H9 (cell line): ENCODE data around the gene LENG1. TPM values are rescaled to one million over a fixed set of nuclear protein-coding genes. Genes with fewer than 3 reads are reported as not detected.
A peak's percentile ranks its signal among the peaks of the same experiment; 100 is the strongest.

Source experiments
- DNase-seq: peaks from one replicate; pipeline ENCODE4 v3.0.0-alpha.2; 2017
- H2AFZ ChIP-seq: one replicate; pipeline ENCODE4 v1.6.1; 2013; ENCODE audit warnings: mild to moderate bottlenecking, low read length, control low read depth, moderate library complexity
- H2AK5ac ChIP-seq: 2 replicates; pipeline ENCODE4 v1.6.1; 2013; ENCODE audit warnings: low read length, control low read depth, mixed read lengths; ENCODE audit not compliant: insufficient read length
- H2BK120ac ChIP-seq: one replicate; pipeline ENCODE4 v1.6.1; 2013; ENCODE audit warnings: low read depth, mild to moderate bottlenecking, low read length, control low read depth, inconsistent platforms; ENCODE audit not compliant: poor library complexity, severe bottlenecking
- H2BK12ac ChIP-seq: 2 replicates; pipeline ENCODE4 v1.6.1; 2013; ENCODE audit warnings: low read length, control low read depth, mixed read lengths, low read depth; ENCODE audit not compliant: insufficient read length
- H2BK15ac ChIP-seq: 2 replicates; pipeline ENCODE4 v1.6.1; 2013; ENCODE audit warnings: low read depth, low read length, control low read depth
- H2BK20ac ChIP-seq: one replicate; pipeline ENCODE4 v1.6.1; 2013; ENCODE audit warnings: low read depth, mild to moderate bottlenecking, low read length, control low read depth, inconsistent platforms; ENCODE audit not compliant: poor library complexity, severe bottlenecking
- H2BK5ac ChIP-seq: 2 replicates; pipeline ENCODE4 v1.6.1; 2013; ENCODE audit warnings: low read length, control low read depth, mixed read lengths; ENCODE audit not compliant: insufficient read length
- H3K14ac ChIP-seq: 2 replicates; pipeline ENCODE4 v1.6.1; 2013; ENCODE audit warnings: low read length, control low read depth; ENCODE audit not compliant: insufficient read depth
- H3K18ac ChIP-seq: 2 replicates; pipeline ENCODE4 v1.6.1; 2013; ENCODE audit warnings: low read depth, mild to moderate bottlenecking, mixed read lengths, low read length, control low read depth; ENCODE audit not compliant: insufficient read length
- H3K23ac ChIP-seq: 2 replicates; pipeline ENCODE4 v1.6.1; 2013; ENCODE audit warnings: low read length, control low read depth, mixed read lengths, low read depth; ENCODE audit not compliant: insufficient read length
- H3K23me2 ChIP-seq: 2 replicates; pipeline ENCODE4 v1.6.1; 2013; ENCODE audit warnings: low read depth, mild to moderate bottlenecking, mixed read lengths, low read length, control low read depth; ENCODE audit not compliant: insufficient read length, poor library complexity, severe bottlenecking
- H3K27ac ChIP-seq: 2 replicates; pipeline ENCODE4 v1.5.1; 2013; ENCODE audit warnings: low read length, control low read depth, mixed read lengths, low read depth; ENCODE audit not compliant: insufficient read length
- H3K27me3 ChIP-seq: 2 replicates; pipeline ENCODE4 v1.6.1; 2013; ENCODE audit warnings: low read length, control low read depth, inconsistent platforms; ENCODE audit not compliant: insufficient read depth
- H3K4ac ChIP-seq: 2 replicates; pipeline ENCODE4 v1.6.1; 2013; ENCODE audit warnings: low read depth, mild to moderate bottlenecking, control low read depth, inconsistent platforms, low read length, moderate library complexity
- H3K4me1 ChIP-seq: 2 replicates; pipeline ENCODE4 v1.6.1; 2013; ENCODE audit warnings: low read length, control low read depth, inconsistent platforms; ENCODE audit not compliant: insufficient read depth
- H3K4me2 ChIP-seq: 2 replicates; pipeline ENCODE4 v1.6.1; 2013; ENCODE audit warnings: low read length, control low read depth, mixed read lengths; ENCODE audit not compliant: insufficient read length, insufficient read depth
- H3K56ac ChIP-seq: 2 replicates; pipeline ENCODE4 v1.6.1; 2013; ENCODE audit warnings: low read depth, mild to moderate bottlenecking, mixed read lengths, low read length, control low read depth; ENCODE audit not compliant: insufficient read length
- H3K79me1 ChIP-seq: 2 replicates; pipeline ENCODE4 v1.6.1; 2013; ENCODE audit warnings: low read depth, mild to moderate bottlenecking, moderate library complexity, low read length, control low read depth, inconsistent platforms; ENCODE audit not compliant: insufficient read depth, poor library complexity, severe bottlenecking
- H3K79me2 ChIP-seq: 2 replicates; pipeline ENCODE4 v1.6.1; 2013; ENCODE audit warnings: low read length, control low read depth, inconsistent platforms; ENCODE audit not compliant: insufficient read depth
- H3K9ac ChIP-seq: 2 replicates; pipeline ENCODE4 v1.6.1; 2013; ENCODE audit warnings: low read length, control low read depth, mixed read lengths; ENCODE audit not compliant: insufficient read length; ENCODE audit errors: extremely low read depth
- H3K9me3 ChIP-seq: one replicate; pipeline ENCODE4 v1.6.1; 2013; ENCODE audit warnings: low read depth, low read length, inconsistent platforms; ENCODE audit not compliant: control insufficient read depth
- H3T11ph ChIP-seq: one replicate; pipeline ENCODE4 v1.6.1; 2013; ENCODE audit warnings: mild to moderate bottlenecking, low read length, control low read depth, inconsistent platforms
- H4K20me1 ChIP-seq: one replicate; pipeline ENCODE4 v1.6.1; 2013; ENCODE audit not compliant: control insufficient read depth, insufficient read length, insufficient read depth
- H4K5ac ChIP-seq: 2 replicates; pipeline ENCODE4 v1.6.1; 2013; ENCODE audit warnings: low read depth, mild to moderate bottlenecking, mixed read lengths, low read length, control low read depth; ENCODE audit not compliant: insufficient read length
- H4K8ac ChIP-seq: replicated peaks from 2 replicates; pipeline ENCODE4 v1.6.1; 2013; ENCODE audit warnings: low read length, control low read depth, mixed read lengths, low read depth; ENCODE audit not compliant: insufficient read length
- H4K91ac ChIP-seq: 2 replicates; pipeline ENCODE4 v1.6.1; 2013; ENCODE audit warnings: low read depth, mild to moderate bottlenecking, moderate library complexity, mixed read lengths, low read length, control low read depth; ENCODE audit not compliant: insufficient read length
- H3K27ac Mint-ChIP-seq, 3 experiments: 2 replicates in 2 of 3; 3 replicates in 1 of 3; pipeline ENCODE4 v1.8.0; 2020 to 2021; ENCODE audit warnings: mixed read lengths in 3 of 3, mild to moderate bottlenecking in 1 of 3, moderate library complexity in 1 of 3
- H3K27me3 Mint-ChIP-seq: 2 replicates; pipeline ENCODE4 v1.8.0; 2021; ENCODE audit warnings: low read depth, mild to moderate bottlenecking, moderate library complexity, mixed read lengths
- H3K36me3 Mint-ChIP-seq, 3 experiments: 2 replicates in 2 of 3; 3 replicates in 1 of 3; pipeline ENCODE4 v1.8.0; 2020 to 2021; ENCODE audit warnings: low read depth in 3 of 3, mixed read lengths in 3 of 3; ENCODE audit not compliant: insufficient read depth in 1 of 3
- H3K4me1 Mint-ChIP-seq, 2 experiments: 2 replicates each; pipeline ENCODE4 v1.8.0; 2020; ENCODE audit warnings: mixed read lengths in 2 of 2
- H3K4me3 Mint-ChIP-seq, 2 experiments: 2 replicates in 1 of 2; 3 replicates in 1 of 2; pipeline ENCODE4 v1.8.0; 2020 to 2021; ENCODE audit warnings: mild to moderate bottlenecking in 2 of 2, mixed read lengths in 2 of 2, moderate library complexity in 1 of 2
- H3K9me3 Mint-ChIP-seq, 2 experiments: 2 replicates in 1 of 2; 3 replicates in 1 of 2; pipeline ENCODE4 v1.8.0; 2020; ENCODE audit warnings: mild to moderate bottlenecking in 2 of 2, mixed read lengths in 2 of 2, moderate library complexity in 1 of 2
- WGBS: extraction: QIAGEN DNeasy Blood & Tissue Kit; methylation state at CpG from one replicate; pipeline ENCODE4 v1.1.7; 2013; ENCODE audit warnings: missing lambda C conversion rate, low lambda C conversion rate, mixed read lengths; ENCODE audit not compliant: insufficient read length; ENCODE audit errors: extremely low coverage; 5-methylcytosine and 5-hydroxymethylcytosine counted together
- total RNA-seq: library from RNA; stranded (reverse); gene quantifications from 2 replicates; pipeline ENCODE4 v1.2.1, GENCODE V29; 2021
- TF ChIP-seq, protein P1 (sequence below): fragments of 200-600 bp; sonication (generic); conservative IDR thresholded peaks from 3 replicates; pipeline ENCODE4 v1.8.0; 2021; ENCODE audit warnings: antibody characterized with exemption, mild to moderate bottlenecking

LENG1 gene
- total RNA-seq, 1 experiment from 2014 or later, result 7.1 TPM

DNA sequence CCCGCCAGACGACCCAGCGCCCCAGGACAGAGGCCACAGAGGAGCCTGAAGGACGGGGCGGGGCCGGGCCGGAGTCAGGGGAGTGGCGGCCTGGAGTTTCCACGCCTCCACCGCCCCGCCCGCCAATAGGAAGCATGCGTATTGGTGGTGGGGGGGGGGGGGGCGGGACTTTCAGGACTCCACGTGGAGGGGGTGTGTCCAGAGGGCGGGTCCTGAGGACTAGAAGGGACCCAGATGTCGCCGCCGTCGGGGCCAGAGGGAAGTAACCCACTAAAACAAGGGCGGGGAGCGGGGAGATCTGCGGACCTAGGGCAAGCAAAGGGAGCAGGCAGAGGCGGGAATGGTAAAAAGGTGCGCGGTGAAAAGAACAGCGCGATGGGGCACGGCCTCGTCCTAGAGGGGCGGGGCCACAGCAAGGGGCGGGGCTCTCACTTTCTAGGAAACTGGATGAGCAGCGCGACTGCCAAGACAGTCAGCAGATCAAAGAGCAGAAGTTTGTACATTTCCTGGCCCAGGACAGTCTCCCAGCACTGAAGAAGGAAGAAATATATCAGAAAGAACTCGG is 2.8 kb upstream of the LENG1 start:
- Histone ChIP-seq H4K5ac (no peak overlapping the region), H3K79me2 (no peaks in the 10 kb centered on the region; the same call in 1 of the 2 replicates), H3K9ac (no peak overlapping the region), H2BK12ac (no peak overlapping the region), H3K23me2 (peaks cover 18% of the 10 kb centered on the region), H4K8ac (no peak overlapping the region), H2BK5ac (no peak overlapping the region), H4K91ac (no peak overlapping the region), H2AK5ac (no peak overlapping the region), H3K27me3 (no peaks in the 10 kb centered on the region), H4K20me1 (no peaks in the 10 kb centered on the region), H3K56ac (no peak overlapping the region), H3K18ac (no peak overlapping the region), H2BK120ac (no peak overlapping the region), H3K79me1 (no peaks in the 10 kb centered on the region), H2AFZ (no peak overlapping the region), H3K23ac (no peak overlapping the region), H3K14ac (no peak overlapping the region), H3K4ac (no peak overlapping the region), H2BK20ac (no peak overlapping the region), H3K4me2 (peak overlapping the region; percentile 53), H3K27ac (no peak overlapping the region), H3K4me1 (no peaks in the 10 kb centered on the region), H2BK15ac (no peak overlapping the region), H3T11ph (no peak overlapping the region), H3K9me3 (no peaks in the 10 kb centered on the region)
- Mint-ChIP-seq H3K27ac (peak overlapping the region in 2 of 3 experiments; percentile 93 to 94; a peak in 2 of 7 replicates), H3K9me3 (peaks cover 0 to 6% of the 10 kb centered on the region in 2 experiments; a peak in 2 of 5 replicates), H3K4me3 (peak overlapping the region; percentile 72 to 93), H3K36me3 (peaks cover 6 to 9% (median 8%) of the 10 kb centered on the region in 3 experiments), H3K27me3 (peaks cover 41% of the 10 kb centered on the region), H3K4me1 (peaks cover 33 to 41% of the 10 kb centered on the region in 2 experiments)
- peak; percentile 91 for DNase-seq
- WGBS, result no CpG with 5 or more reads among the region's 35 CpGs
- TF ChIP-seq, protein P1, sequence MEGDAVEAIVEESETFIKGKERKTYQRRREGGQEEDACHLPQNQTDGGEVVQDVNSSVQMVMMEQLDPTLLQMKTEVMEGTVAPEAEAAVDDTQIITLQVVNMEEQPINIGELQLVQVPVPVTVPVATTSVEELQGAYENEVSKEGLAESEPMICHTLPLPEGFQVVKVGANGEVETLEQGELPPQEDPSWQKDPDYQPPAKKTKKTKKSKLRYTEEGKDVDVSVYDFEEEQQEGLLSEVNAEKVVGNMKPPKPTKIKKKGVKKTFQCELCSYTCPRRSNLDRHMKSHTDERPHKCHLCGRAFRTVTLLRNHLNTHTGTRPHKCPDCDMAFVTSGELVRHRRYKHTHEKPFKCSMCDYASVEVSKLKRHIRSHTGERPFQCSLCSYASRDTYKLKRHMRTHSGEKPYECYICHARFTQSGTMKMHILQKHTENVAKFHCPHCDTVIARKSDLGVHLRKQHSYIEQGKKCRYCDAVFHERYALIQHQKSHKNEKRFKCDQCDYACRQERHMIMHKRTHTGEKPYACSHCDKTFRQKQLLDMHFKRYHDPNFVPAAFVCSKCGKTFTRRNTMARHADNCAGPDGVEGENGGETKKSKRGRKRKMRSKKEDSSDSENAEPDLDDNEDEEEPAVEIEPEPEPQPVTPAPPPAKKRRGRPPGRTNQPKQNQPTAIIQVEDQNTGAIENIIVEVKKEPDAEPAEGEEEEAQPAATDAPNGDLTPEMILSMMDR, result no peak
